ENCODE measurements around the gene RYR2.
"Not testable (repeated sequence)": the region's sequence is repeated elsewhere in the genome, so short reads cannot be mapped to it uniquely, and the experiment has no call there.

The RYR2 gene

GRCh38 chr1:237570530-237570929, 528.5 kb downstream of the RYR2 start:
- no peak overlapping the region for H3K4me3 ChIP-seq
- H3K9ac ChIP-seq = no peak overlapping the region
- H3K27ac ChIP-seq = no peak overlapping the region
- H3K4me2 ChIP-seq = no peak overlapping the region
- no peaks in the 10 kb centered on the region for H3K27me3 ChIP-seq
- no peaks in the 10 kb centered on the region for H3K36me3 ChIP-seq
- no peaks in the 10 kb centered on the region for H4K20me1 ChIP-seq
- H3K4me1 ChIP-seq = peaks cover 0 to 12% (median 4%) of the 10 kb centered on the region in 10 experiments; a peak in 10 of 20 replicates
- TF ChIP-seq Cebpa-rat (IDR thresholded peaks at IDR 0.05) = no peak
- peaks cover 5 to 12% (median 9%) of the 10 kb centered on the region in 11 experiments; a peak in 17 of 22 replicates for H3K9me3 ChIP-seq (replicated peaks in 1 of 11)

- peaks cover 0 to 4% (median 2%) of the 10 kb centered on the region in 10 experiments; a peak in 10 of 20 replicates for H3K4me1 ChIP-seq
- H3K27ac ChIP-seq = no peak overlapping the region
- peaks cover 8 to 21% (median 17%) of the 10 kb centered on the region in 11 experiments; a peak in 18 of 22 replicates for H3K9me3 ChIP-seq (replicated peaks in 1 of 11)
- H3K9ac ChIP-seq = no peak overlapping the region
- H3K27me3 ChIP-seq = no peaks in the 10 kb centered on the region
- H3K4me3 ChIP-seq = no peak overlapping the region
- no peaks in the 10 kb centered on the region for H4K20me1 ChIP-seq
- no peak overlapping the region for H3K4me2 ChIP-seq
- H3K36me3 ChIP-seq = no peaks in the 10 kb centered on the region
- no peak for TF ChIP-seq Cebpa-rat (IDR thresholded peaks at IDR 0.05)
Measured at GRCh38 chr1:237574536-237574935, 532.6 kb downstream of the RYR2 start.

GRCh38 chr1:237578540-237578939, 536.6 kb downstream of the RYR2 start:
- no peaks in the 10 kb centered on the region for H3K27me3 ChIP-seq
- no peak overlapping the region for H3K9ac ChIP-seq
- H3K4me1 ChIP-seq = no peaks in the 10 kb centered on the region
- H3K4me3 ChIP-seq = no peak overlapping the region
- peaks cover 8 to 25% (median 17%) of the 10 kb centered on the region in 11 experiments; a peak in 18 of 22 replicates for H3K9me3 ChIP-seq (replicated peaks in 1 of 11)
- H4K20me1 ChIP-seq = no peaks in the 10 kb centered on the region
- no peaks in the 10 kb centered on the region for H3K36me3 ChIP-seq
- no peak overlapping the region for H3K27ac ChIP-seq
- H3K4me2 ChIP-seq = no peak overlapping the region
- no peak for TF ChIP-seq Cebpa-rat (IDR thresholded peaks at IDR 0.05)

GRCh38 chr1:237580726-237581125, 538.7 kb downstream of the RYR2 start:
- H3K36me3 ChIP-seq = no peaks in the 10 kb centered on the region
- no peak overlapping the region for H3K4me3 ChIP-seq
- no peak overlapping the region for H3K4me2 ChIP-seq
- no peaks in the 10 kb centered on the region for H4K20me1 ChIP-seq
- H3K27ac ChIP-seq = no peak overlapping the region
- H3K9me3 ChIP-seq (replicated peaks in 1 of 11) = peaks cover 0 to 15% (median 7%) of the 10 kb centered on the region in 11 experiments; a peak in 12 of 22 replicates
- TF ChIP-seq Cebpa-rat (IDR thresholded peaks at IDR 0.05) = no peak
- no peaks in the 10 kb centered on the region for H3K27me3 ChIP-seq
- no peaks in the 10 kb centered on the region for H3K4me1 ChIP-seq
- no peak overlapping the region for H3K9ac ChIP-seq

GRCh38 chr1:237583270-237583669, 541.3 kb downstream of the RYR2 start:
- H4K20me1 ChIP-seq = no peaks in the 10 kb centered on the region
- H3K4me3 ChIP-seq = no peak overlapping the region
- H3K27ac ChIP-seq = no peak overlapping the region
- H3K4me1 ChIP-seq = 0 out of 20 replicates have a peak, but pooled peaks cover 0 to under 1% (median 0%) of the 10 kb centered on the region in 10 experiments
- H3K9ac ChIP-seq = no peak overlapping the region
- peaks cover 0 to 7% (median 0%) of the 10 kb centered on the region in 11 experiments; a peak in 2 of 22 replicates for H3K9me3 ChIP-seq (replicated peaks in 1 of 11)
- H3K4me2 ChIP-seq = no peak overlapping the region
- no peaks in the 10 kb centered on the region for H3K27me3 ChIP-seq
- no peak for TF ChIP-seq Cebpa-rat (IDR thresholded peaks at IDR 0.05)
- no peaks in the 10 kb centered on the region for H3K36me3 ChIP-seq

GRCh38 chr1:237583756-237584155, 541.8 kb downstream of the RYR2 start:
- no peak overlapping the region for H3K9ac ChIP-seq
- H3K27ac ChIP-seq = no peak overlapping the region
- no peaks in the 10 kb centered on the region for H4K20me1 ChIP-seq
- no peak overlapping the region for H3K4me3 ChIP-seq
- peaks cover 0 to 7% (median 0%) of the 10 kb centered on the region in 11 experiments; a peak in 2 of 22 replicates for H3K9me3 ChIP-seq (replicated peaks in 1 of 11)
- H3K27me3 ChIP-seq = no peaks in the 10 kb centered on the region
- H3K4me2 ChIP-seq = no peak overlapping the region
- H3K4me1 ChIP-seq = peaks cover 0 to 5% (median 0%) of the 10 kb centered on the region in 10 experiments; a peak in 2 of 20 replicates
- H3K36me3 ChIP-seq = no peaks in the 10 kb centered on the region
- TF ChIP-seq Cebpa-rat (IDR thresholded peaks at IDR 0.05) = no peak

GRCh38 chr1:237590386-237590785, 548.4 kb downstream of the RYR2 start:
- Histone ChIP-seq H3K4me2 (no peak overlapping the region), H3K4me1 (peaks cover 0 to 12% (median 0%) of the 10 kb centered on the region in 10 experiments; a peak in 2 of 20 replicates), H3K9ac (no peak overlapping the region), H3K36me3 (no peaks in the 10 kb centered on the region), H3K4me3 (no peak overlapping the region), H3K27me3 (no peaks in the 10 kb centered on the region), H4K20me1 (no peaks in the 10 kb centered on the region), H3K9me3 (replicated peaks in 1 of 11) (peaks cover 0 to 4% (median under 1%) of the 10 kb centered on the region in 11 experiments; a peak in 7 of 22 replicates), H3K27ac (no peak overlapping the region)
- TF ChIP-seq Cebpa-rat (IDR thresholded peaks at IDR 0.05) = no peak

GRCh38 chr1:237591353-237591752, 549.4 kb downstream of the RYR2 start:
- Histone ChIP-seq H3K9ac (no peak overlapping the region), H3K36me3 (no peaks in the 10 kb centered on the region), H3K27me3 (no peaks in the 10 kb centered on the region), H3K4me3 (no peak overlapping the region), H3K4me2 (no peak overlapping the region), H3K4me1 (peaks cover 0 to 12% (median 0%) of the 10 kb centered on the region in 10 experiments; a peak in 2 of 20 replicates), H3K27ac (no peak overlapping the region), H4K20me1 (no peaks in the 10 kb centered on the region), H3K9me3 (replicated peaks in 1 of 11) (peaks cover 1 to 11% (median 6%) of the 10 kb centered on the region in 11 experiments; a peak in 15 of 22 replicates)
- no peak for TF ChIP-seq Cebpa-rat (IDR thresholded peaks at IDR 0.05)

GRCh38 chr1:237603036-237603568, 561.1 kb downstream of the RYR2 start:
- not testable (repeated sequence) for H3K36me3 ChIP-seq; H3K4me1 ChIP-seq; H3K4me2 ChIP-seq; H3K9ac ChIP-seq; H3K27ac ChIP-seq; H3K9me3 ChIP-seq (replicated peaks in 1 of 11); H4K20me1 ChIP-seq; H3K27me3 ChIP-seq; H3K4me3 ChIP-seq

GRCh38 chr1:237608433-237608832, 566.4 kb downstream of the RYR2 start:
- TF ChIP-seq Cebpa-rat (IDR thresholded peaks at IDR 0.05) = no peak
- Histone ChIP-seq H3K9me3 (replicated peaks in 1 of 11) (no peaks in the 10 kb centered on the region), H3K36me3 (no peaks in the 10 kb centered on the region), H4K20me1 (no peaks in the 10 kb centered on the region), H3K4me2 (no peak overlapping the region), H3K27me3 (no peaks in the 10 kb centered on the region), H3K4me3 (no peak overlapping the region), H3K27ac (no peak overlapping the region), H3K9ac (no peak overlapping the region), H3K4me1 (no peaks in the 10 kb centered on the region)

All from BLaER1 treated with 17β-estradiol and CSF1 and Interleukin-3, amounts not matched to agents 10 nM and 100 nM (cell line).